ENCODE data around the gene SF3A2.

Gene SF3A2

DNA sequence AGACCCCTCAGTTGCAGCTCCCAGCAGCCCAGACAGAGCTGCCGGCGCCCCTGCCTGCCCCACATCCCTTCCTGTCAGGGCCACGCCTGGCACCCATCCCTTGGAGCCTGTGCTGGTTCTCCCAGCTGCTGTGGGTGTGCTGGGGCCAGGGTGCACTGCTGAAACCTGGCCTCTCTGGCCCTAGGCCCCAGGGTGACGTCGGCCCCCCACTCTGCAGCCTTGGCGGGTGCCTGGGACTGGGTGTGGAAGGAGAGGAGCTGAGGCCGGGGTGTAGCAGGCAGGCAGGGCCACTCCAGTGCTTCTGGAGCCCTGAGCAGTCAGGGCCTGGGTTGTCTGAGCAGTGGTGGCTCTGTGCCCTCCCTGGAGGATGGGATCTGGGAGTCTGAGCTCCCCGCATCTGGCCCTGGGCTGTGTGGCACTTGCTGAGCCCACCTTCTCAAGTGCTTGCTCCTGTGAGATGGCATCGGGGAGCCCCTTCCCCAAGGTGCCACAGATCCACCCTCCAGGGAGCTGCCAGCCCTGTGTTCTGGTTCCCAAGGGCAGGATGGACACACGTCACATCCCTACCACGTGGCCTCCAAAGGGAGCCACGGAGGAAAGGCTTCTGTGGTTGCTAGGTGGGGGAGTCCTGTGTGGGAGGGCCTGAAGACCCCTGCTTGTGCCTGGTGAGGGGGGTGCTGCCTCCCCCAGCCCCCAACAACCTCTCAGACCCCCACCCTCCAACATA, 5.7 kb upstream of the SF3A2 start:
- Histone ChIP-seq H3K9ac (ENCODE audit: low read length) (no peak overlapping the region), H3K36me3 (ENCODE audit: low read length) (no peaks in the 10 kb centered on the region), H3K9me3 (ENCODE audit: insufficient read depth, low read length) (no peaks in the 10 kb centered on the region), H3K79me2 (ENCODE audit: insufficient read depth, low read length) (peaks cover 33% of the 10 kb centered on the region), H3K4me2 (ENCODE audit: low read depth, low read length, poor library complexity, severe bottlenecking) (no peak overlapping the region), H4K20me1 (ENCODE audit: low read depth, low read length) (no peaks in the 10 kb centered on the region), H3F3A (ENCODE audit: insufficient read depth) (peaks cover 30% of the 10 kb centered on the region), H3K4me3 (ENCODE audit: insufficient read depth, low read length, poor library complexity, severe bottlenecking) (no peak overlapping the region), H3K27ac (ENCODE audit: low read depth, low read length) (peak overlapping the region; percentile 30; the same call in 1 of the 2 replicates), H2AFZ (ENCODE audit: low read depth, low read length, severe bottlenecking) (no peak overlapping the region), H3K27me3 (ENCODE audit: low read length) (no peaks in the 10 kb centered on the region), H3K9me2 (replicated peaks; ENCODE audit: insufficient read depth, low read length) (no peaks in the 10 kb centered on the region)
- no peak for TF ChIP-seq EZH2phosphoT487 (conservative IDR thresholded peaks at IDR 0.05; ENCODE audit: low read length)
- TF ChIP-seq, protein P1, sequence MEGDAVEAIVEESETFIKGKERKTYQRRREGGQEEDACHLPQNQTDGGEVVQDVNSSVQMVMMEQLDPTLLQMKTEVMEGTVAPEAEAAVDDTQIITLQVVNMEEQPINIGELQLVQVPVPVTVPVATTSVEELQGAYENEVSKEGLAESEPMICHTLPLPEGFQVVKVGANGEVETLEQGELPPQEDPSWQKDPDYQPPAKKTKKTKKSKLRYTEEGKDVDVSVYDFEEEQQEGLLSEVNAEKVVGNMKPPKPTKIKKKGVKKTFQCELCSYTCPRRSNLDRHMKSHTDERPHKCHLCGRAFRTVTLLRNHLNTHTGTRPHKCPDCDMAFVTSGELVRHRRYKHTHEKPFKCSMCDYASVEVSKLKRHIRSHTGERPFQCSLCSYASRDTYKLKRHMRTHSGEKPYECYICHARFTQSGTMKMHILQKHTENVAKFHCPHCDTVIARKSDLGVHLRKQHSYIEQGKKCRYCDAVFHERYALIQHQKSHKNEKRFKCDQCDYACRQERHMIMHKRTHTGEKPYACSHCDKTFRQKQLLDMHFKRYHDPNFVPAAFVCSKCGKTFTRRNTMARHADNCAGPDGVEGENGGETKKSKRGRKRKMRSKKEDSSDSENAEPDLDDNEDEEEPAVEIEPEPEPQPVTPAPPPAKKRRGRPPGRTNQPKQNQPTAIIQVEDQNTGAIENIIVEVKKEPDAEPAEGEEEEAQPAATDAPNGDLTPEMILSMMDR (IDR thresholded peaks at IDR 0.05; ENCODE audit: insufficient read depth, low read length, poor library complexity, severe bottlenecking): no peak

DNA sequence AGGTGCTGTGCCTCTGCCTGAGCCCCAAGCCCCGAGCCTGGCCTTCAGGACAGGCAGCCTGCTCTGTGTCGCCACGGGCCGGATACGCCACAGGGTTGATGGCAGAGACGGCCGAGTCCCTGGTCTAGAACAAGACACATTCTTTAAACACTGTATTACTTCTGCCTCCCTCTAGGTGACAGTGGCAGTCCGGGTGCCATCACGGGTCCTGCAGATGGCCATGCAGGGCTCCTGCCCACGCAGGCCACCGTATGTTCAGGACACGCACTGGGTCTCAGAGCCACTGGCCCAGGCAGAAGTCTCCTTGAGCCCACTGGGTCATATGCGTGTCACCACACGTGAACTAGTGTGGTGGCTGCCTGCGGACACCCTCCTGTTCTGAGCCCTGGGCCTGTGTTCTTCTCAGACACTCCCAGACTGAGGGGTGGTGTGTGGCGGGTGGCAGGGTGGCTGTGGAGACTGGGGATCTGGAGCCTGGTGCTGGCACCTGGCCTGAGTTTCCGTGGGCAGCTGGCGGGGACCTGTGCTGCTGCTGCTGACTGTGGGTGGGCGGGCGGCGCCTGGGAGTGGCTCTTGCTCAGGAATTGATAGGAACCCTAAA, 4.9 kb upstream of the SF3A2 start:
- Histone ChIP-seq H3K27ac (ENCODE audit: low read depth, low read length) (peak overlapping the region; percentile 30; the same call in 1 of the 2 replicates), H3K9me3 (ENCODE audit: insufficient read depth, low read length) (no peaks in the 10 kb centered on the region), H3K36me3 (ENCODE audit: low read length) (no peaks in the 10 kb centered on the region), H3K4me3 (ENCODE audit: insufficient read depth, low read length, poor library complexity, severe bottlenecking) (no peak overlapping the region), H3K27me3 (ENCODE audit: low read length) (no peaks in the 10 kb centered on the region), H2AFZ (ENCODE audit: low read depth, low read length, severe bottlenecking) (no peak overlapping the region), H3K9ac (ENCODE audit: low read length) (no peak overlapping the region), H4K20me1 (ENCODE audit: low read depth, low read length) (no peaks in the 10 kb centered on the region), H3K79me2 (ENCODE audit: insufficient read depth, low read length) (peaks cover 35% of the 10 kb centered on the region), H3F3A (ENCODE audit: insufficient read depth) (peaks cover 30% of the 10 kb centered on the region), H3K4me2 (ENCODE audit: low read depth, low read length, poor library complexity, severe bottlenecking) (no peak overlapping the region), H3K9me2 (replicated peaks; ENCODE audit: insufficient read depth, low read length) (no peaks in the 10 kb centered on the region)
- no peak for TF ChIP-seq EZH2phosphoT487 (conservative IDR thresholded peaks at IDR 0.05; ENCODE audit: low read length)
- TF ChIP-seq, protein P1 (IDR thresholded peaks at IDR 0.05; ENCODE audit: insufficient read depth, low read length, poor library complexity, severe bottlenecking): no peak

DNA sequence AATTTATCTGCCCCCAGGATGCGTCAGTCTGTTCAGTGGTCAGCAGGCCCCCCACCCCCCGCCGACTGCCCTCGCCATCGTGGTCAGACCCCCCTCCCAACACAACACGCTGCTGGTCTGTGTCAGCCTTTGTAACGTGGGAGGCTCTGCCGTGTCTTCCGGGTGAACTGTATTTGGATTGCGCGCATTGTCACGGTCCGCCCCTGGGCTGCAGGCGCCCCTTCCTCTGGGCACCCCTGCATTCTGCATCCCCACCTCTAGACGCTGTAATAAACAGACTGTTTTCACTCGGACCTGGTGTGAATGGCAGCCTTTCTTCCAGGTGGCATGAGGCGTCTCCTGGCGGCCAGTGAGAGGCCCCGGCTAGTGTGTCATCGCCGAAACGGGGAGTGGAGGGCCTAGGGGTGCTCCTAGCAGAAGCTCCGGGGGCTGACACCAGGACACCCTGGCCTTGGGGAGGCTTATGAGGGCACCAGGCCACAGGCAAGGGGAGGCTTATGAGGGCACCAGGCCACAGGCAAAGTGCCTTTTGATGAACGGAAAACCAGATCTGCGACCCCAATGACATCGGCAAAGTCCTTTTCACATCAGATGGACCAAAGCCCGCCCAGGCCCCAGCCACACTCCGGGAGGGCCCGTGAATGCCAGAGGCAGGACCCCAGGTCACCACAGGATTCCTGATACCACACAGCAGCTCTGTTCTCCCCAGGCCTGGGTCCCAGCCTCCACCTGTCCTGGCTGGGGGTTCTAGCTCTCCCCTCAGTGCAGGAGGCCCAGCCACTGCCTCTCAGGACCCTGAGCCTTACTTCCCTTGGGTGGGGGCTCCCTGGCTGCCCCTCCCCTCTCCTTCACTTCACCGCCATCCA, 4.1 kb upstream of the SF3A2 start:
- H4K20me1 ChIP-seq (ENCODE audit: low read depth, low read length): no peaks in the 10 kb centered on the region
- H3K36me3 ChIP-seq (ENCODE audit: low read length): no peaks in the 10 kb centered on the region
- H3K9me3 ChIP-seq (ENCODE audit: insufficient read depth, low read length): no peaks in the 10 kb centered on the region
- TF ChIP-seq, protein P1 (IDR thresholded peaks at IDR 0.05; ENCODE audit: insufficient read depth, low read length, poor library complexity, severe bottlenecking): no peak
- TF ChIP-seq EZH2phosphoT487 (conservative IDR thresholded peaks at IDR 0.05; ENCODE audit: low read length): no peak
- peak overlapping the region; percentile 9 for H3K4me2 ChIP-seq (ENCODE audit: low read depth, low read length, poor library complexity, severe bottlenecking)
- peaks cover 43% of the 10 kb centered on the region for H3K79me2 ChIP-seq (ENCODE audit: insufficient read depth, low read length)
- no peaks in the 10 kb centered on the region for H3K27me3 ChIP-seq (ENCODE audit: low read length)
- H3K9me2 ChIP-seq (replicated peaks; ENCODE audit: insufficient read depth, low read length): no peaks in the 10 kb centered on the region
- H2AFZ ChIP-seq (ENCODE audit: low read depth, low read length, severe bottlenecking): no peak overlapping the region
- no peak overlapping the region for H3K4me3 ChIP-seq (ENCODE audit: insufficient read depth, low read length, poor library complexity, severe bottlenecking)
- peaks cover 26% of the 10 kb centered on the region for H3F3A ChIP-seq (ENCODE audit: insufficient read depth)
- 0 out of 2 replicates have a peak overlapping the region, but pooled peaks have one; percentile 95 for H3K9ac ChIP-seq (ENCODE audit: low read length)
- peak overlapping the region; percentile 81 for H3K27ac ChIP-seq (ENCODE audit: low read depth, low read length)

Data from SU-DHL-6 (cell line).